H1 (cell line): ENCODE data around the gene SOCS7. TPM values are rescaled to one million over a fixed set of nuclear protein-coding genes. Genes with fewer than 3 reads are reported as not detected.

Experiments
- CTCF ChIA-PET: fragments of 300-600 bp; sonication (Branson Sonifier 250); formaldehyde crosslinking; loops from one replicate; lab custom pipeline; 2021; ENCODE audit not compliant: partially characterized antibody; lab: Charles Lee
- POLR2A ChIA-PET: fragments of 300-600 bp; sonication (Branson Sonifier 250); formaldehyde crosslinking; loops from one replicate; lab custom pipeline; 2021; ENCODE audit warnings: inconsistent platforms; ENCODE audit not compliant: partially characterized antibody; lab: Charles Lee
- DNase-seq, 2 experiments: peaks; one replicate each; pipeline versions ENCODE4 v3.0.0 to v3.0.0-alpha.2; 2010 to 2022; ENCODE audit warnings: low spot score in 2 of 2, low read depth in 1 of 2, mixed read lengths in 1 of 2
- FAIRE-seq: peaks from 2 replicates; lab custom pipeline; 2011; peaks lifted over from hg19 to GRCh38; lab: Jason Lieb, UNC
- H2AFZ ChIP-seq: 2 replicates; pipeline ENCODE4 v1.8.1; 2012; ENCODE audit warnings: low read length, inconsistent platforms
- H2AK5ac ChIP-seq: 2 replicates; pipeline ENCODE4 v1.6.1; 2013; ENCODE audit warnings: low read depth, low read length
- H2BK120ac ChIP-seq: replicated peaks from 2 replicates; pipeline ENCODE3; 2013; ENCODE audit warnings: low read depth, low read length, inconsistent platforms
- H2BK12ac ChIP-seq: 2 replicates; pipeline ENCODE4 v1.6.1; 2013; ENCODE audit warnings: low read depth, low read length
- H2BK15ac ChIP-seq: 2 replicates; pipeline ENCODE4 v1.6.1; 2013; ENCODE audit warnings: low read length
- H2BK20ac ChIP-seq: 2 replicates; pipeline ENCODE4 v1.6.1; 2013; ENCODE audit warnings: low read length
- H2BK5ac ChIP-seq: 2 replicates; pipeline ENCODE4 v1.6.1; 2013; ENCODE audit warnings: low read depth, low read length
- H3K14ac ChIP-seq: 2 replicates; pipeline ENCODE4 v1.6.1; 2013; ENCODE audit warnings: inconsistent platforms; ENCODE audit not compliant: insufficient read length
- H3K18ac ChIP-seq: 2 replicates; pipeline ENCODE4 v1.6.1; 2013; ENCODE audit warnings: low read length; ENCODE audit errors: extremely low read depth
- H3K23ac ChIP-seq: 2 replicates; pipeline ENCODE4 v1.6.1; 2013; ENCODE audit warnings: inconsistent platforms; ENCODE audit not compliant: insufficient read length
- H3K23me2 ChIP-seq: 2 replicates; pipeline ENCODE4 v1.6.1; 2013; ENCODE audit warnings: low read depth, low read length
- H3K27ac ChIP-seq: 2 replicates; pipeline ENCODE4 v1.6.1; 2011; ENCODE audit warnings: low read depth, low read length, inconsistent platforms
- H3K27me3 ChIP-seq, 4 experiments: replicated peaks in 1 of 4; 1 replicate in 1 of 4; 2 replicates in 3 of 4; pipeline versions ENCODE4 v1.6.1 to v1.8.1; 2011 to 2013; ENCODE audit warnings: low read length in 3 of 4, mild to moderate bottlenecking in 3 of 4, inconsistent platforms in 2 of 4, mixed read lengths in 2 of 4, moderate library complexity in 1 of 4; ENCODE audit not compliant: control insufficient read depth in 3 of 4, insufficient read depth in 3 of 4; ENCODE audit errors: extremely low read depth in 1 of 4
- H3K36me3 ChIP-seq, 4 experiments: 2 replicates each; pipeline versions ENCODE4 v1.6.1 to v1.8.1; 2011 to 2013; ENCODE audit warnings: mild to moderate bottlenecking in 4 of 4, low read length in 3 of 4, moderate library complexity in 2 of 4, control low read depth in 1 of 4, inconsistent platforms in 1 of 4; ENCODE audit not compliant: insufficient read depth in 4 of 4, control insufficient read depth in 2 of 4
- H3K4ac ChIP-seq: replicated peaks from 2 replicates; pipeline ENCODE3; 2013; ENCODE audit warnings: low read length, low read depth, mixed read lengths, inconsistent platforms; ENCODE audit not compliant: insufficient read length
- H3K4me1 ChIP-seq, 4 experiments: replicated peaks in 1 of 4; 1 replicate in 1 of 4; 2 replicates in 3 of 4; pipeline versions ENCODE4 v1.6.1 to v1.8.1; 2011 to 2013; ENCODE audit warnings: low read length in 3 of 4, inconsistent platforms in 2 of 4, mixed read lengths in 1 of 4; ENCODE audit not compliant: insufficient read depth in 4 of 4, control insufficient read depth in 3 of 4
- H3K4me2 ChIP-seq, 2 experiments: 2 replicates each; pipeline versions ENCODE4 v1.6.1 to v1.8.1; 2011 to 2013; ENCODE audit warnings: low read depth in 2 of 2, low read length in 2 of 2, control low read depth in 1 of 2, inconsistent platforms in 1 of 2, mild to moderate bottlenecking in 1 of 2; ENCODE audit not compliant: insufficient read depth in 1 of 2
- H3K4me3 ChIP-seq, 4 experiments: fragments of 200-600, 300-600 bp in 1 of 4; sonication (generic), shearing (Covaris generic), sonication (Bioruptor Twin) in 1 of 4; 2 replicates each; pipeline versions ENCODE4 v1.5.1 to v1.8.1; 2011 to 2016; ENCODE audit warnings: low read length in 4 of 4, low read depth in 3 of 4, control low read depth in 2 of 4, inconsistent platforms in 2 of 4, mild to moderate bottlenecking in 2 of 4, mixed read lengths in 1 of 4, moderate library complexity in 1 of 4; ENCODE audit not compliant: insufficient read depth in 2 of 4; ENCODE audit errors: extremely low read depth in 1 of 4
- H3K56ac ChIP-seq: replicated peaks from 2 replicates; pipeline ENCODE3; 2013; ENCODE audit warnings: low read depth, mild to moderate bottlenecking, mixed read lengths, low read length, inconsistent platforms; ENCODE audit not compliant: insufficient read length
- H3K79me1 ChIP-seq: 2 replicates; pipeline ENCODE4 v1.6.1; 2013; ENCODE audit warnings: low read depth, low read length, control low read depth
- H3K79me2 ChIP-seq, 2 experiments: 2 replicates each; pipeline versions ENCODE4 v1.6.1 to v1.8.1; 2012 to 2013; ENCODE audit warnings: low read length in 2 of 2, mild to moderate bottlenecking in 2 of 2, inconsistent platforms in 1 of 2; ENCODE audit not compliant: insufficient read depth in 2 of 2, control insufficient read depth in 1 of 2
- H3K9ac ChIP-seq, 4 experiments: replicated peaks in 1 of 4; 1 replicate in 1 of 4; 2 replicates in 3 of 4; pipeline versions ENCODE4 v1.6.1 to v1.8.1; 2011 to 2013; ENCODE audit warnings: low read depth in 3 of 4, low read length in 3 of 4, control low read depth in 2 of 4, mild to moderate bottlenecking in 2 of 4, moderate library complexity in 2 of 4, inconsistent platforms in 1 of 4; ENCODE audit errors: extremely low read depth in 1 of 4
- H3K9me3 ChIP-seq, 2 experiments: 2 replicates each; pipeline versions ENCODE4 v1.6.1 to v1.8.1; 2012 to 2013; ENCODE audit warnings: mild to moderate bottlenecking in 2 of 2, moderate library complexity in 2 of 2, control low read depth in 1 of 2, inconsistent platforms in 1 of 2, low read depth in 1 of 2, low read length in 1 of 2, mixed read lengths in 1 of 2; ENCODE audit not compliant: insufficient read depth in 2 of 2
- H4K20me1 ChIP-seq, 2 experiments: replicated peaks in 1 of 2; 2 replicates each; pipeline versions ENCODE3 to v1.8.1; 2011 to 2013; ENCODE audit warnings: inconsistent platforms in 2 of 2, low read length in 2 of 2, mild to moderate bottlenecking in 1 of 2; ENCODE audit not compliant: insufficient read depth in 2 of 2, control insufficient read depth in 1 of 2
- H4K5ac ChIP-seq: 2 replicates; pipeline ENCODE4 v1.6.1; 2013; ENCODE audit warnings: low read length, low read depth, mixed read lengths, inconsistent platforms; ENCODE audit not compliant: insufficient read length
- H4K8ac ChIP-seq: 2 replicates; pipeline ENCODE4 v1.8.0; 2013; ENCODE audit warnings: mild to moderate bottlenecking, moderate library complexity, low read length, inconsistent platforms; ENCODE audit not compliant: insufficient read depth; ENCODE audit errors: extremely low read depth
- H4K91ac ChIP-seq: replicated peaks from 2 replicates; pipeline ENCODE3; 2013; ENCODE audit warnings: low read length, mixed read lengths, inconsistent platforms; ENCODE audit not compliant: insufficient read length
- ASH2L ChIP-seq: fragments of 200-600, 300-600 bp; sonication (generic); IDR thresholded peaks from one replicate; pipeline ENCODE4 v1.7.1; 2017; ENCODE audit warnings: low read length
- CTCF ChIP-seq, 3 experiments: IDR thresholded peaks; 1 replicate in 2 of 3; 2 replicates in 1 of 3; pipeline versions ENCODE4 v1.5.1 to v1.6.1; 2011; ENCODE audit warnings: low read length in 3 of 3, mild to moderate bottlenecking in 3 of 3, inconsistent platforms in 2 of 3, low read depth in 1 of 3, moderate library complexity in 1 of 3; ENCODE audit not compliant: insufficient read depth in 1 of 3; ENCODE audit errors: control extremely low read depth in 1 of 3
- PHF8 ChIP-seq: fragments of 200-600 bp; sonication (generic); conservative IDR thresholded peaks from 2 replicates; pipeline ENCODE4 v1.7.1; 2012; ENCODE audit warnings: low read depth, mild to moderate bottlenecking, inconsistent platforms, low read length, moderate library complexity
- RAD21 ChIP-seq, 2 experiments: IDR thresholded peaks in 1 of 2; conservative IDR thresholded peaks in 1 of 2; 2 replicates each; pipeline ENCODE4 v1.6.1; 2011; ENCODE audit warnings: low read depth in 2 of 2, low read length in 2 of 2, improper control_type of control experiment in 1 of 2, inconsistent platforms in 1 of 2, mild to moderate bottlenecking in 1 of 2, moderate library complexity in 1 of 2
- SP4 ChIP-seq: IDR thresholded peaks from 2 replicates; pipeline ENCODE4 v1.6.1; 2012; ENCODE audit warnings: low read length, inconsistent platforms
- WGBS, 2 experiments: shearing (Covaris generic) in 1 of 2; methylation state at CpG; one replicate each; pipeline versions ENCODE4 v1.1.6 to v1.1.7; 2013 to 2015; ENCODE audit warnings: low lambda C conversion rate in 2 of 2, mixed read lengths in 2 of 2, inconsistent platforms in 1 of 2, low coverage in 1 of 2, missing lambda C conversion rate in 1 of 2; ENCODE audit not compliant: insufficient replicate concordance in 2 of 2, insufficient coverage in 1 of 2, insufficient read length in 1 of 2; ENCODE audit errors: extremely low coverage in 1 of 2, missing lambda C conversion rate in 1 of 2; 5-methylcytosine and 5-hydroxymethylcytosine counted together
- polyA plus RNA-seq, 7 experiments: library from polyadenylated mRNA; depleted of rRNA in 3 of 7; stranded (reverse) in 5 of 7; unstranded in 2 of 7; fragments of >200 nt in 5 of 7; fragments of 200-250 nt in 2 of 7; gene quantifications; 1 replicate in 5 of 7; 2 replicates in 1 of 7; 4 replicates in 1 of 7; pipeline versions ENCODE4 v1.2.1 to v1.2.3, GENCODE V29; 2011 to 2013; ENCODE audit warnings: missing spikeins in 2 of 7, mixed read lengths in 2 of 7
- total RNA-seq: library from RNA; stranded (reverse); fragmentation: NEBNext Ultra II Directional; extraction: Animal tissue kit (Norgen Biotek cat#: 25700); gene quantifications from 2 replicates; pipeline ENCODE4 v1.2.1, GENCODE V29; 2021

The SOCS7 gene
- total and polyA plus RNA-seq, 2 of the 8 experiments (the other 6 are each of a cell fraction or from before 2014, with no cell fraction given), result 13.5 to 26.9 TPM

DNA sequence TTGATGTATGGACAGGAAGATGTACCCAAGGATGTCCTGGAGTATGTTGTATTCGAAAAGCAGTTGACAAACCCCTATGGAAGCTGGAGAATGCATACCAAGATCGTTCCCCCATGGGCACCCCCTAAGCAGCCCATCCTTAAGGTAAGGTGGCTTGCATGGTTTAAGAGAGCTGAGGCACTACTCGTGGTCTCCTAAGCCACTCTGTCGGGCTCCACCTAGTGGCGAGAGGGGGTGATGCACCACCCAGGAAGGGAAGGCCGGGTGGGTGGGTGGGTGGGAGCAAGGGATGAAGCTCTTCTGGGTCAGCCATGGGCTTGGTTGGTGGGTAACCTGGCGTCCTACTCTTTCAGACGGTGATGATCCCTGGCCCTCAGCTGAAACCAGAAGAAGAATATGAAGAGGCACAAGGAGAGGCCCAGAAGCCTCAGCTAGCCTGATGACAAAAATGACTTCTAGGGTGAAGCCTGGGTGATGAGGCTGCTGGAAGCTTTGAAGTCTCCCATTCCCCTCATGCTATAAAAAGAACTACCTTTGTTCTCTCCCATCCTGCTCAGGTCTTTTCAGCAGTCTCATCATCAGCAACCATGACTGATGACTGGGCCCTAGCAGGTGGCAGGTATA lies 29.4 kb upstream of the SOCS7 start:
- Histone ChIP-seq H3K23me2 (no peaks in the 10 kb centered on the region), H4K20me1 (peaks cover 0 to 3% of the 10 kb centered on the region in 2 experiments), H3K27ac (no peak overlapping the region), H2BK15ac (no peak overlapping the region), H3K79me1 (no peaks in the 10 kb centered on the region; the same call in 1 of the 2 replicates), H2BK5ac (no peak overlapping the region), H2BK12ac (no peak overlapping the region), H2BK20ac (no peak overlapping the region), H3K4me3 (no peak overlapping the region), H2AFZ (no peak overlapping the region), H3K18ac (no peak overlapping the region), H3K4me1 (peaks cover 0 to 10% (median 7%) of the 10 kb centered on the region in 4 experiments; a peak in 4 of 7 replicates), H4K91ac (no peak overlapping the region), H3K36me3 (peaks cover 5 to 30% (median 17%) of the 10 kb centered on the region in 4 experiments), H3K56ac (no peak overlapping the region), H2AK5ac (no peak overlapping the region), H4K8ac (no peak overlapping the region), H4K5ac (no peak overlapping the region), H3K4me2 (no peak overlapping the region), H3K4ac (no peak overlapping the region), H3K79me2 (no peaks in the 10 kb centered on the region), H3K9ac (no peak overlapping the region), H2BK120ac (no peak overlapping the region), H3K14ac (no peak overlapping the region), H3K9me3 (no peaks in the 10 kb centered on the region), H3K27me3 (no peaks in the 10 kb centered on the region), H3K23ac (no peak overlapping the region)
- peak; percentile 58 to 80 (median 70); a peak in 3 of 4 replicates for TF ChIP-seq CTCF (IDR thresholded peaks at IDR 0.05; ENCODE audit: control extremely low read depth in 1 of 3, insufficient read depth in 1 of 3, low read depth in 1 of 3, low read length in 3 of 3)
- TF ChIP-seq PHF8, result no peak
- TF ChIP-seq RAD21 (IDR thresholded peaks at IDR 0.05 in 1 of 2, conservative IDR thresholded peaks at IDR 0.05 in 1 of 2; ENCODE audit: low read depth in 2 of 2, low read length in 2 of 2), result peak in 1 of 2 experiments; percentile 53; a peak in 2 of 4 replicates
- TF ChIP-seq ASH2L, result no peak
- no peak for TF ChIP-seq SP4
- FAIRE-seq (no peak), DNase-seq (peak in 1 of 2 experiments; percentile 91)
- ChIA-PET CTCF (interaction anchor here (0.6 to 14.8 kb wide), 17 partner anchors 9 to 1847 kb away, joined by 3 to 190 read pairs (median 4); no protein-coding TSS in a partner anchor), POLR2A (interaction anchor here (0.9 to 1.5 kb wide), 7 partner anchors 10 to 1839 kb away, joined by 3 to 8 read pairs (median 3); no protein-coding TSS in a partner anchor)
- WGBS, 2 experiments, result 38% methylated on average over 7 of the region's 8 CpGs; no CpG with 5 or more reads in 1 of the 2 experiments
